Activated B cell treated with CpG ODN at 0.5 μM for 24 hours (primary cell): ENCODE data around the gene ANO1. TPM values are rescaled to one million over a fixed set of nuclear protein-coding genes. Genes with fewer than 3 reads are reported as not detected.

Experiments used
- ATAC-seq: fragments of 200-7000 bp; cut with Tn5 transposase; one replicate; pipeline ENCODE4 v1.10.0; 2021; ENCODE audit warnings: low read depth, mild to moderate bottlenecking, moderate library complexity
- CTCF ChIA-PET: fragments of 350-600 bp; sonication (Branson Sonifier 250); formaldehyde crosslinking; loops from one replicate; lab custom pipeline; 2021; ENCODE audit warnings: antibody characterized with exemption; lab: Charles Lee
- POLR2A ChIA-PET: fragments of 350-600 bp; sonication (Branson Sonifier 250); formaldehyde crosslinking; loops from one replicate; lab custom pipeline; 2021; ENCODE audit warnings: antibody characterized with exemption; lab: Charles Lee
- DNase-seq: peaks from one replicate; pipeline ENCODE4 v3.0.0; 2022
- H3K27ac Mint-ChIP-seq: one replicate; pipeline ENCODE4 v1.8.0; 2020; ENCODE audit warnings: mixed read lengths
- H3K27me3 Mint-ChIP-seq: one replicate; pipeline ENCODE4 v1.8.0; 2021; ENCODE audit warnings: mixed read lengths
- H3K36me3 Mint-ChIP-seq: one replicate; pipeline ENCODE4 v1.8.0; 2021; ENCODE audit warnings: low read depth, mixed read lengths
- H3K4me1 Mint-ChIP-seq: one replicate; pipeline ENCODE4 v1.8.0; 2021; ENCODE audit warnings: mixed read lengths
- H3K4me3 Mint-ChIP-seq: one replicate; pipeline ENCODE4 v1.8.0; 2020; ENCODE audit warnings: mild to moderate bottlenecking, mixed read lengths
- H3K9me3 Mint-ChIP-seq: one replicate; pipeline ENCODE4 v1.8.0; 2020; ENCODE audit warnings: mixed read lengths
- intact Hi-C: fragments of 100-400 bp; cut with micrococcal nuclease; formaldehyde crosslinking; loops from one replicate; pipeline ENCODE4 v1.15.1; 2024
- total RNA-seq: library from RNA; stranded (reverse); gene quantifications from 2 replicates; pipeline ENCODE4 v1.2.3, GENCODE V29; 2022
- TF ChIP-seq, protein P1 (sequence below): fragments of 200-600 bp; IDR thresholded peaks from one replicate; pipeline ENCODE4 v1.8.0; 2022; ENCODE audit warnings: antibody characterized with exemption, mild to moderate bottlenecking

ANO1 gene
- total RNA-seq, 1 donor from 2014 or later, result not detected

DNA sequence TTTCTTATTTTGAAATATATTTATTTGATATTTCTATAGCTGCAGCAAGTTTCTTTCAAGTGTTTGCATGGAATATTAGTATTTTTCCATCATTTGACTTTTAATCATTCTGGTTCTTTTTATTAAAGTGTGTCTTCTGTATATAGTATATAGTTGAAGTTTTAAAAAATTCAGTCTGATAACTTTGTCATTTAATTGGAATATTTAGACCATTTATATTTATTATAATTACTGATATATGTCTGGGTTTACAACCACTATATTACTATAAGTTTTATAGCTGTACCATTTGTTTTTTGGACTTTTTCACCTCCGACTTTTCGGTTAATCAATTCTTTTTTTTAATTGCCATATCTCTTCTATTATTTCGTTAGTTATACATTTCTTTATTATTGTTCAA lies 22.7 kb upstream of the ANO1 start:
- Mint-ChIP-seq H3K4me3 (no peak overlapping the region), H3K27ac (no peak overlapping the region)
- CTCF ChIA-PET, result no interaction called here

DNA sequence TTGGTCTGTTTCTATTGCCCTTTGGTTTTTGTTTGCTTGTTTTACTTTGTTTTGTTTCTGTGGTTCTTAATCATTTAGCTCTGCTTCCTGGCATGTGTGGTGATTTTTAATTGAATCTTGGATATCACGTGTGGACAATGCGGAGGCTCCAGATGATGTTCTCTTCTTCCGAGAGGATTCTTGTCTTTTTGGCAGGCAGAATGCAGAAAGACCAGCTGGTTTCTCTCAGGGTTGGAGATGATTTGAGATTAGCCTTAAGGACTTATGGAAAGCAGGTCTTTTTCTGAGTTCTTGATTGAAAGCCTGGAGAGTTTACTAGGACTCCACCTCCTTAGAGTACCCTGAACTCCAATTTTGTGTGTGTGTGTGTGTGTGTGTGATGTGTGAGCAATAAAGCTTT lies 21.0 kb upstream of the ANO1 start:
- intact Hi-C loops, result no loop called here
- CTCF ChIA-PET, result no interaction called here
- no peak overlapping the region for H3K4me3 Mint-ChIP-seq
- no peaks in the 10 kb centered on the region for H3K36me3 Mint-ChIP-seq
- ATAC-seq, result no peak
- TF ChIP-seq, protein P1, sequence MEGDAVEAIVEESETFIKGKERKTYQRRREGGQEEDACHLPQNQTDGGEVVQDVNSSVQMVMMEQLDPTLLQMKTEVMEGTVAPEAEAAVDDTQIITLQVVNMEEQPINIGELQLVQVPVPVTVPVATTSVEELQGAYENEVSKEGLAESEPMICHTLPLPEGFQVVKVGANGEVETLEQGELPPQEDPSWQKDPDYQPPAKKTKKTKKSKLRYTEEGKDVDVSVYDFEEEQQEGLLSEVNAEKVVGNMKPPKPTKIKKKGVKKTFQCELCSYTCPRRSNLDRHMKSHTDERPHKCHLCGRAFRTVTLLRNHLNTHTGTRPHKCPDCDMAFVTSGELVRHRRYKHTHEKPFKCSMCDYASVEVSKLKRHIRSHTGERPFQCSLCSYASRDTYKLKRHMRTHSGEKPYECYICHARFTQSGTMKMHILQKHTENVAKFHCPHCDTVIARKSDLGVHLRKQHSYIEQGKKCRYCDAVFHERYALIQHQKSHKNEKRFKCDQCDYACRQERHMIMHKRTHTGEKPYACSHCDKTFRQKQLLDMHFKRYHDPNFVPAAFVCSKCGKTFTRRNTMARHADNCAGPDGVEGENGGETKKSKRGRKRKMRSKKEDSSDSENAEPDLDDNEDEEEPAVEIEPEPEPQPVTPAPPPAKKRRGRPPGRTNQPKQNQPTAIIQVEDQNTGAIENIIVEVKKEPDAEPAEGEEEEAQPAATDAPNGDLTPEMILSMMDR, result no peak
- H3K4me1 Mint-ChIP-seq, result no peaks in the 10 kb centered on the region
- POLR2A ChIA-PET, result no interaction called here
- H3K27me3 Mint-ChIP-seq, result peaks cover 14% of the 10 kb centered on the region
- DNase-seq, result no peak
- no peak overlapping the region for H3K27ac Mint-ChIP-seq
- H3K9me3 Mint-ChIP-seq, result peaks cover 10% of the 10 kb centered on the region

More for the DNA sequence above, 22.7 kb upstream of the ANO1 start:
- Mint-ChIP-seq H3K9me3 (peaks cover 10% of the 10 kb centered on the region), H3K36me3 (no peaks in the 10 kb centered on the region), H3K4me1 (no peaks in the 10 kb centered on the region), H3K27me3 (peaks cover 14% of the 10 kb centered on the region)
- ATAC-seq (no peak), DNase-seq (no peak)
- TF ChIP-seq, protein P1, result no peak
- intact Hi-C loops, result no loop called here
- POLR2A ChIA-PET, result no interaction called here

DNA sequence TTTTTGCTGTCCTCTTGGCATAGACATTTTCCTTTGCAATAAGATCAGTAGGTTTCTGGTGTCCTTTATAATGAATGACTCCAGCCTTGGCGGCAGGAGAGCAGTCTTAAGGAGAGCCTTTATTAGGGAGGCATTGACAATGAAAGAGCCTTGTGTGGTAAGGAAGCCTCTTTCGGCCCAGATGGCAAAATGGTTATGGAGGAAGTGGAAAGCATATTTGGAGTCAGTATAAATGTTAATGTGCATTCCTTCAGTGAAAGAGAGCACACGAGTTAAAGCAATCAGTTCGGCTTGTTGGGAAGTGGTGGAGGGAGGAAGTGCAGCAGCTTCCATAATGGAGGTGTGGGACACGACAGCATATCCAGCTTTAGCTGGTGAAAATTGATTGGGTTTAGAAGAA lies 18.1 kb upstream of the ANO1 start:
- ChIA-PET POLR2A (no interaction called here), CTCF (no interaction called here)
- H3K27me3 Mint-ChIP-seq, result peaks cover 8% of the 10 kb centered on the region
- H3K9me3 Mint-ChIP-seq, result peaks cover 10% of the 10 kb centered on the region
- no peaks in the 10 kb centered on the region for H3K4me1 Mint-ChIP-seq
- ATAC-seq (no peak), DNase-seq (no peak)
- TF ChIP-seq, protein P1, result no peak
- intact Hi-C loops, result no loop called here
- no peaks in the 10 kb centered on the region for H3K36me3 Mint-ChIP-seq
- H3K4me3 Mint-ChIP-seq, result no peak overlapping the region
- no peak overlapping the region for H3K27ac Mint-ChIP-seq

DNA sequence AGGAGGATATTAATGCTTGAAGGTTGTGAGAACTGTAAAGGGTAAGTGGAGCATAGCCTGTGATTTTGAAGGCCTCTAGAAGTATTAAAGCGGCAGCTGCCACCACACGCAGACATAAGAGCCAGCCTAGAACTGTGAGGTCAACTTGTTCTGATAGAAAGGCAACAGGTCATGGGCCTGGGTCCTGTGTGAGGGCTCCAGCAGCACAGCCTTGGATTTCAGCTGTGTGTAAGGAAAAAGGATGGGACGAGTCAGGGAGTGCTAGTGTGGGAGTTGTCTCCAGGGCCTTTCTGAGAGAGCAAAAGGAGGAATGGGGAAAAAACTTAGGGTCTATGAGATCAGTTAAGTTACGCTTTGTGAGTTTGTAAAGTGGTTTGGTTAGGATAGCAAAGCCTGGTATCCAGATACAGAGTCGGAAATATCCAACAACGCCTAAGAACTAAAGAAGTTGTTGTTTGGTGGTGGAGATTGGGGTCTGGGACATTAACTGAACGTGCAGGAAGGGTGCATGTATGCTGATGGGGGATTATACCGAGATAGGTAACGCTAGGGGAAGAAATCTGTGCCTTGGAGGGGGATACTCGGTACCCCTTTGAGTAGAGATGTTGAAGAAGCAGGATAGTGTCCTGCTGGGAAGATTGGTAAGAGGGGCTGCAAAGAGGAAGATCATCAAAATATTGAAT lies 17.4 kb upstream of the ANO1 start:
- CTCF ChIA-PET, result no interaction called here
- no peaks in the 10 kb centered on the region for H3K36me3 Mint-ChIP-seq

DNA sequence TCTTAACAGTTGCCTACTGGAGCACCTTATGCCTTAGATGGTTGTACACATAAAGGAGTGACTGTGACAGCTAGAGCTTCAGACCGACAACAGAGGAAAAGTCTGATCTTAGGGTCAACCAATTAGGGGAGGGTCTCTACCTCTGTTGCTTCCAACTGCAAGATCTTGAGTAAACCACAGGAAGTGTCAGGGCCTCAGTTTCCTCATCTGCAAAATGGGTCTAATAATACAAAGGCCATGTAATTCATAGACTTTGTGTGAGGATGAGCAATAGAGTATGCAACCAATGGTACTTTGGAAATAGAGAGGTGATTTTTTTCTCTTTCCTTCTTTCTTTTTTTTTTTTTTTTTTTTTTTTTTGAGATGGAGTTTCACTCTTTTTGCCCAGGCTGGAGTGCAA lies 16.4 kb upstream of the ANO1 start:
- ChIA-PET POLR2A (no interaction called here), CTCF (no interaction called here)
- Mint-ChIP-seq H3K9me3 (peaks cover 7% of the 10 kb centered on the region), H3K27ac (no peak overlapping the region), H3K4me3 (no peak overlapping the region), H3K4me1 (no peaks in the 10 kb centered on the region), H3K27me3 (peaks cover 7% of the 10 kb centered on the region), H3K36me3 (no peaks in the 10 kb centered on the region)
- ATAC-seq, result no peak
- intact Hi-C loops, result no loop called here
- TF ChIP-seq, protein P1, result no peak
- no peak for DNase-seq

More for the DNA sequence above, 17.4 kb upstream of the ANO1 start:
- Mint-ChIP-seq H3K4me3 (no peak overlapping the region), H3K27me3 (peaks cover 7% of the 10 kb centered on the region), H3K27ac (no peak overlapping the region), H3K9me3 (peaks cover 8% of the 10 kb centered on the region), H3K4me1 (no peaks in the 10 kb centered on the region)
- DNase-seq (no peak), ATAC-seq (no peak)
- TF ChIP-seq, protein P1, result no peak
- POLR2A ChIA-PET, result no interaction called here
- intact Hi-C loops, result no loop called here
